ENCODE results near the gene MMP10.

DNA sequence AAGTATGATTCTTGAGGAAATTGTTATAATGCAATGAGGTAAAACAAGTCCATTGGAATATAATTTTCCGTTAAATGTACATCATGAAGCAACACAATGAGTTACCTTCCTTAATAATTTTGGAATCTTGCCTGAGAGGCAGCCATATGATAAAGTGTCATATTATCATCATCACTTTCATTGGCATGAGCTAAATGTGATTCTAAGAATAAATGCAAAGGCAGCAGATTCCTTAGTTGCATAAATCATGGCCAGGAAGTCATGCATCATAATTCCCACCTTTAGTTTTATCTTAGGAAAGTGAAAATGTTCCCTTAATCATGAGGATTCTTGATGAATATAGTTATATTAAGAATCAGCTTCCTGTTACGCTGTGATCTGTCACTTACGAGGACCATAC is 31.8 kb upstream of the MMP10 start:
- TF ChIP-seq POLR2A (IDR thresholded peaks at IDR 0.05; ENCODE audit: extremely low read depth, insufficient read length) (no peak), MYC (IDR thresholded peaks at IDR 0.05; ENCODE audit: low read depth, low read length) (no peak)
- TF ChIP-seq, protein P1, sequence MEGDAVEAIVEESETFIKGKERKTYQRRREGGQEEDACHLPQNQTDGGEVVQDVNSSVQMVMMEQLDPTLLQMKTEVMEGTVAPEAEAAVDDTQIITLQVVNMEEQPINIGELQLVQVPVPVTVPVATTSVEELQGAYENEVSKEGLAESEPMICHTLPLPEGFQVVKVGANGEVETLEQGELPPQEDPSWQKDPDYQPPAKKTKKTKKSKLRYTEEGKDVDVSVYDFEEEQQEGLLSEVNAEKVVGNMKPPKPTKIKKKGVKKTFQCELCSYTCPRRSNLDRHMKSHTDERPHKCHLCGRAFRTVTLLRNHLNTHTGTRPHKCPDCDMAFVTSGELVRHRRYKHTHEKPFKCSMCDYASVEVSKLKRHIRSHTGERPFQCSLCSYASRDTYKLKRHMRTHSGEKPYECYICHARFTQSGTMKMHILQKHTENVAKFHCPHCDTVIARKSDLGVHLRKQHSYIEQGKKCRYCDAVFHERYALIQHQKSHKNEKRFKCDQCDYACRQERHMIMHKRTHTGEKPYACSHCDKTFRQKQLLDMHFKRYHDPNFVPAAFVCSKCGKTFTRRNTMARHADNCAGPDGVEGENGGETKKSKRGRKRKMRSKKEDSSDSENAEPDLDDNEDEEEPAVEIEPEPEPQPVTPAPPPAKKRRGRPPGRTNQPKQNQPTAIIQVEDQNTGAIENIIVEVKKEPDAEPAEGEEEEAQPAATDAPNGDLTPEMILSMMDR (IDR thresholded peaks at IDR 0.05; ENCODE audit: low read depth, low read length), result no peak
- TF ChIP-seq, protein P2, sequence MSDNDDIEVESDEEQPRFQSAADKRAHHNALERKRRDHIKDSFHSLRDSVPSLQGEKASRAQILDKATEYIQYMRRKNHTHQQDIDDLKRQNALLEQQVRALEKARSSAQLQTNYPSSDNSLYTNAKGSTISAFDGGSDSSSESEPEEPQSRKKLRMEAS (IDR thresholded peaks at IDR 0.05; ENCODE audit: low read depth, low read length), result no peak
